DND-41 (cell line): ENCODE data around the gene PADI3.

Experiments
- ATAC-seq: fragments of 200-7000 bp; cut with Tn5 transposase; 3 replicates; pipeline ENCODE4 v1.9.1; 2021; ENCODE audit warnings: low read depth; ENCODE audit not compliant: insufficient read depth
- DNase-seq: peaks from one replicate; pipeline ENCODE4 v3.0.0-alpha.2; 2020
- H2AFZ ChIP-seq: 2 replicates; pipeline ENCODE4 v1.6.0; 2012; ENCODE audit warnings: low read depth, low read length
- H3K27ac ChIP-seq: 2 replicates; pipeline ENCODE4 v1.5.1; 2012; ENCODE audit warnings: low read length, inconsistent platforms
- H3K27me3 ChIP-seq: fragments of 200-600 bp; sonication (generic); 2 replicates; pipeline ENCODE4 v1.6.0; 2012; ENCODE audit warnings: low read length, mild to moderate bottlenecking, inconsistent platforms; ENCODE audit not compliant: insufficient read depth, poor library complexity
- H3K36me3 ChIP-seq: 2 replicates; pipeline ENCODE4 v1.5.1; 2012; ENCODE audit warnings: low read length, inconsistent platforms; ENCODE audit not compliant: insufficient read depth
- H3K4me1 ChIP-seq: 2 replicates; pipeline ENCODE4 v1.5.1; 2012; ENCODE audit warnings: mild to moderate bottlenecking, low read length; ENCODE audit not compliant: insufficient read depth
- H3K4me2 ChIP-seq: 2 replicates; pipeline ENCODE4 v1.6.0; 2012; ENCODE audit warnings: mild to moderate bottlenecking, moderate library complexity, low read length, inconsistent platforms; ENCODE audit not compliant: insufficient read depth
- H3K4me3 ChIP-seq, 2 experiments: fragments of 200-600 bp in 1 of 2; shearing (Covaris generic) in 1 of 2; 2 replicates each; pipeline ENCODE4 v1.5.1; 2012 to 2016; ENCODE audit warnings: inconsistent platforms in 2 of 2, low read length in 2 of 2, mild to moderate bottlenecking in 2 of 2, low read depth in 1 of 2, moderate library complexity in 1 of 2
- H3K79me2 ChIP-seq: 2 replicates; pipeline ENCODE4 v1.6.0; 2012; ENCODE audit warnings: low read length, inconsistent platforms; ENCODE audit not compliant: insufficient read depth
- H3K9ac ChIP-seq: 2 replicates; pipeline ENCODE4 v1.6.0; 2012; ENCODE audit warnings: low read depth, mild to moderate bottlenecking, inconsistent platforms, low read length, moderate library complexity
- H3K9me3 ChIP-seq: 2 replicates; pipeline ENCODE4 v1.5.1; 2012; ENCODE audit warnings: low read length, moderate library complexity, mild to moderate bottlenecking, inconsistent platforms; ENCODE audit not compliant: insufficient read depth, severe bottlenecking
- H4K20me1 ChIP-seq: 2 replicates; pipeline ENCODE4 v1.6.0; 2012; ENCODE audit warnings: low read length; ENCODE audit not compliant: insufficient read depth
- EZH2 ChIP-seq: IDR thresholded peaks from 3 replicates; pipeline ENCODE4 v1.6.1; 2012; ENCODE audit warnings: borderline replicate concordance, low read depth, mild to moderate bottlenecking, moderate library complexity, low read length, inconsistent platforms; ENCODE audit not compliant: severe bottlenecking
- TF ChIP-seq, protein P1 (sequence below): IDR thresholded peaks from 2 replicates; pipeline ENCODE4 v1.5.1; 2012; ENCODE audit warnings: borderline replicate concordance, low read length, moderate library complexity, mild to moderate bottlenecking; ENCODE audit not compliant: poor library complexity, severe bottlenecking; ENCODE audit errors: extremely low read depth

Gene PADI3

GRCh38 chr1:17307329-17307728, 58.4 kb downstream of the PADI3 start:
- peaks cover 15% of the 10 kb centered on the region for H3K27me3 ChIP-seq

DNA sequence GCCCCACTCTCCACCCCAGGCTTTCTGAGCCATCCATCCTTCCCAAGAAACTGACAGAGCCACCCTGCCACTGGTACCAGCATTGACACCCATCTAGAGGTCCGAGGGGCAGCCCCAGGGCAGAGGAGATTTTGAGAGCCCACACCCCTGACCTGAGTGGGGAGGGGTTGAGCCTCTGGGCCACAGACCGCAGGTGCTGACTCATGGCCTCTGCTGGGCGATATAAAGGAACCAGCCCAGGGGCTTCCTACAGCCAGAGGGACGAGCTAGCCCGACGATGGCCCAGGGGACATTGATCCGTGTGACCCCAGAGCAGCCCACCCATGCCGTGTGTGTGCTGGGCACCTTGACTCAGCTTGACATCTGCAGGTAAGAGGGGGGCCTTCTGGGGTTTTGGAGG, 59.0 kb downstream of the PADI3 start, which contains the start of gene PADI4:
PADI4 (plus strand) TSS at position 252 of the 400 bp plus-strand sequence; CDS start at position 278, 26 bp downstream.
- H3K79me2 ChIP-seq, result no peaks in the 10 kb centered on the region
- no peak within 1 kb of the TSS for H3K4me3 ChIP-seq
- H2AFZ ChIP-seq, result no peak within 1 kb of the TSS
- DNase-seq (no peak), ATAC-seq (no peak)
- no peak within 1 kb of the TSS for H3K27ac ChIP-seq
- H3K36me3 ChIP-seq, result no peaks in the 10 kb centered on the region
- H3K4me2 ChIP-seq, result no peak within 1 kb of the TSS
- no peaks in the 10 kb centered on the region for H3K9me3 ChIP-seq
- TF ChIP-seq, protein P1, sequence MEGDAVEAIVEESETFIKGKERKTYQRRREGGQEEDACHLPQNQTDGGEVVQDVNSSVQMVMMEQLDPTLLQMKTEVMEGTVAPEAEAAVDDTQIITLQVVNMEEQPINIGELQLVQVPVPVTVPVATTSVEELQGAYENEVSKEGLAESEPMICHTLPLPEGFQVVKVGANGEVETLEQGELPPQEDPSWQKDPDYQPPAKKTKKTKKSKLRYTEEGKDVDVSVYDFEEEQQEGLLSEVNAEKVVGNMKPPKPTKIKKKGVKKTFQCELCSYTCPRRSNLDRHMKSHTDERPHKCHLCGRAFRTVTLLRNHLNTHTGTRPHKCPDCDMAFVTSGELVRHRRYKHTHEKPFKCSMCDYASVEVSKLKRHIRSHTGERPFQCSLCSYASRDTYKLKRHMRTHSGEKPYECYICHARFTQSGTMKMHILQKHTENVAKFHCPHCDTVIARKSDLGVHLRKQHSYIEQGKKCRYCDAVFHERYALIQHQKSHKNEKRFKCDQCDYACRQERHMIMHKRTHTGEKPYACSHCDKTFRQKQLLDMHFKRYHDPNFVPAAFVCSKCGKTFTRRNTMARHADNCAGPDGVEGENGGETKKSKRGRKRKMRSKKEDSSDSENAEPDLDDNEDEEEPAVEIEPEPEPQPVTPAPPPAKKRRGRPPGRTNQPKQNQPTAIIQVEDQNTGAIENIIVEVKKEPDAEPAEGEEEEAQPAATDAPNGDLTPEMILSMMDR, result no peak
- no peak for TF ChIP-seq EZH2
- H3K27me3 ChIP-seq, result peaks cover 15% of the 10 kb centered on the region
- no peak within 1 kb of the TSS for H3K9ac ChIP-seq
- no peaks in the 10 kb centered on the region for H4K20me1 ChIP-seq
- H3K4me1 ChIP-seq, result no peaks in the 10 kb centered on the region

More at GRCh38 chr1:17307329-17307728, 58.4 kb downstream of the PADI3 start:
- no peaks in the 10 kb centered on the region for H3K9me3 ChIP-seq
- no peak overlapping the region for H3K4me2 ChIP-seq
- no peak overlapping the region for H2AFZ ChIP-seq
- H3K4me1 ChIP-seq, result no peaks in the 10 kb centered on the region
- no peak overlapping the region for H3K9ac ChIP-seq
- H3K27ac ChIP-seq, result no peak overlapping the region
- no peaks in the 10 kb centered on the region for H4K20me1 ChIP-seq
- H3K79me2 ChIP-seq, result no peaks in the 10 kb centered on the region
- DNase-seq (no peak), ATAC-seq (no peak)
- no peak overlapping the region for H3K4me3 ChIP-seq
- TF ChIP-seq, protein P1, result no peak
- no peak for TF ChIP-seq EZH2
- no peaks in the 10 kb centered on the region for H3K36me3 ChIP-seq

GRCh38 chr1:17308593-17308992, 59.7 kb downstream of the PADI3 start:
- Histone ChIP-seq H3K79me2 (no peaks in the 10 kb centered on the region), H2AFZ (no peak overlapping the region), H3K4me1 (no peaks in the 10 kb centered on the region), H3K36me3 (no peaks in the 10 kb centered on the region), H3K27ac (no peak overlapping the region), H3K27me3 (peaks cover 15% of the 10 kb centered on the region), H3K9me3 (no peaks in the 10 kb centered on the region), H4K20me1 (no peaks in the 10 kb centered on the region), H3K9ac (no peak overlapping the region), H3K4me3 (no peak overlapping the region), H3K4me2 (no peak overlapping the region)
- TF ChIP-seq EZH2, result no peak
- TF ChIP-seq, protein P1, result no peak
- ATAC-seq, result no peak
- DNase-seq, result no peak
